Measurements from ENCODE around the gene ZNF23.

DNA sequence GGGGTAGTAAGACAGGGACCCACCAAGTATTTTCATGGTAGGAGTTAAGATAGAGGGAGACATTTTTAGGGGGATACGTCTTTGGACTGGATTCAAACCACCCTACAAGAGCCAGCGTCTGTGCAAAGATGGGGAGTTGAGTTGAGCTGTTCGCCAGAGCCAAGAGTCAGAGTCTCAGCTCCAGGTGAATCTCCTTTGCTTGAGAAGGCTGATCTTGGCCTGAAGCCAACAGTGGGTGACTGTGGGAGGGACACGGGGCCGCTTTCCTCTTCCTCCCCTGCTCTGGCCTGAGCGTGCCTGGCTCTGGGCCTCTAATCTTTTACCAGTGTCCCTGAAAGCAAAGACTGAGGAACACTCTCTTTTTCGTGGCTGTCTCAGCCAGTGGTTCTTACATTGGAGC is 25.6 kb downstream of the ZNF23 start:
- TF ChIP-seq TAF1 (IDR thresholded peaks at IDR 0.05; ENCODE audit: low read depth, low read length) (no peak), POLR2A (IDR thresholded peaks at IDR 0.05; ENCODE audit: low read depth, low read length) (no peak)

Measured in GM12891 (cell line).